Pons (tissue), 1 donor: ENCODE data around the gene RPL34.

Experiments
- DNase-seq: peaks from one replicate; pipeline ENCODE4 v3.0.0-alpha.2; 2016; ENCODE audit warnings: low spot score

The RPL34 gene

DNA sequence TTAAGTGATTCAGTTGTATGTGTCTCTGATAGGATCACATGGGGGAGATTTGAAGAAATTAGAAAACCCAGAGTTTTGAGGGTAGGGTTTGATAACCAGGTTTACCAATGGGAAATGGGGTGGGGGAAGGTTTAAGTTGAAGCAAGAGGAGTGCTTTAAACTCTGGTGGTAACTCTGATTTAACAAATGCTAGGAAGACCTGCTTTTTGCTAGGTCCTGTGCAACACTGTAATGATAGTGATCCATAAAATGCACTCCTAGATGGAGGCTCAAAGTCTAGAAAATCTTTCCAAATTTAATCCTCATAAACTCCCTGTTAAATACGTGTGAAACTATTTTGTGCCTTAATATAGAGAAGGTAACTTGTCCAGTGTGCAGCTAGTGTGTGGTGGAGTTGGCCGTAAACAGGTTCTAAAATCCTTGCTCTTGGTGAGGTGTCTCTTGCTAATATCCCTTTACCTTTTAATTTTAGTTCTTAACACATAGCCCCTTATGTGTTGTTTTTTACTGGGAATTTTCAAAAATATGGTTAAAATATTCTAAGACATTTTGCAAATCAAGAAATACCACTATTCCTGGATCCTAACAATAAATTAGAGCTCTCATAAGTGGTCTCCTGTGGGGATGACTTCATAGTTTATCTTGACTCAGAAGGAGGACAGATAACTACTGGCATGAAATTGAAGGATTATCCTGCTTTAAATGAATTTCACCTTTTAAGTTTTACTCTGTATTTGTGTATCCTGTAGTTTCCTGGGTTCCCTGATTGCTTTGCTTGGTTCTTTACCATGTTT, 4.1 kb downstream of the RPL34 start:
- DNase-seq: no peak

DNA sequence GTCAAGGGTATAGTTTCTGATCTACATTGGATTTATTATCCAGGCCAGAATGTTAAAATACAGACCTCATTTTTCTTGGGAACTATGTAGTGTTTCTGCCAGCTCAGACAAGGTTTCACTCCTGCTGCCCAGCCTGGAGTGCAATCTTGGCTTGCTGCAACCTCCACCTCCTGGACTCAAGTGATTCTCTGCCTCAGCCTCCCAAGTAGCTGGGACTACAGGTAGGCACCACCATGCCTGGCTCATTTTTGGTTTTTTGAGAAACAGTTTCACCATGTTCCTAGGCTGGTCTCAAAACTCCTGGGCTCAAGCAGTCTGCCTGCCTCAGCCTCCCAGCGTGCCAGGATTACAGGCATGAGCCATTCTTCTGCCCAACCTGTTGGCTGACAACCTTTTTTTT, 5.7 kb downstream of the RPL34 start:
- no peak for DNase-seq

GRCh38 chr4:108628411-108628810, 8.0 kb downstream of the RPL34 start:
- DNase-seq: no peak

DNA sequence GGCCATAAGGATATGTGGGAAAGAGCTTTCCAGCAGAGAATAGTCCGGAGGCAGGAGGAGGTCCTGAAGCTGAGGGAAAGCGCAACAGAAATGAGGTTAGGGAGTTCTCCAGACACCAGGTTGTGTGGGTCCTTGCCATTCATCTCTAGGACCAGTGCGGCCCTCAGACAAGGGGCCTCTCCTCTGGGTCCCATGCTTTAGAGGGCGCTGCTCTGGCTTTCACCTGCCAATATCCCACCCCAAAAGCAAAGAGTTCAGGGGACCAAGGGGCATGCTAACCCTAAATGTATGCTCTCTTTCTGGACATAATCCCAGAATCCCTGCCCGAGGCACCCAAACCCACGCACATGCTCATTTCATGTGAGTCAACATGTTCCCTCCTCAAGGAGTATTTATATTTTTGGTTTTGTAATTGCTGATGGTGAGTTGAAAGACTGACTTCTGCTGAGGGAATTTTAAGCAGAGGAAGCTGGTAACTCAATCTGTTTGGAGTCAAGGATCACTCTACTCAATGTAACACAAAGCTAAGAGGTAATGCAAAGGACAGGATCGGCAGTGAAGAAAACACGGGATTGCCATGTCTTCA, 14.8 kb downstream of the RPL34 start:
- DNase-seq: no peak

DNA sequence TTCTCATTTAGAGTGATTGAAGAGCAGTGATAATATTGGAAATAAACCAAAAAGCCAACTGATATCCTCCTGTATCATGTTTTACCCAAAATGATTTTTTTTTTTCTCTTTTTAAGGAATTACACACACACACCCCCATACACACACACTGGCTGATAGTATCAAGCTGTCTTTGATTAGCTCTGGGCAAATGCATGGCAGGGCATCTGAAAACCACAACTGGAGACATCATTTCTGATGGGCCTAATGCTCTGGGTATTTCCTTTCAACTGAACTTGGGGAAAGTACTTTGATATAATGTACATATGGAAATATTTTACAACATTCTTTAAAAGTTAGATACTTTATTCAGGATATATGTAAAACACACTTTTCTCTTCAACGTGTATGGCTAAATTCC, 15.9 kb downstream of the RPL34 start:
- DNase-seq: no peak

GRCh38 chr4:108637856-108638255, 17.5 kb downstream of the RPL34 start:
- DNase-seq: no peak

DNA sequence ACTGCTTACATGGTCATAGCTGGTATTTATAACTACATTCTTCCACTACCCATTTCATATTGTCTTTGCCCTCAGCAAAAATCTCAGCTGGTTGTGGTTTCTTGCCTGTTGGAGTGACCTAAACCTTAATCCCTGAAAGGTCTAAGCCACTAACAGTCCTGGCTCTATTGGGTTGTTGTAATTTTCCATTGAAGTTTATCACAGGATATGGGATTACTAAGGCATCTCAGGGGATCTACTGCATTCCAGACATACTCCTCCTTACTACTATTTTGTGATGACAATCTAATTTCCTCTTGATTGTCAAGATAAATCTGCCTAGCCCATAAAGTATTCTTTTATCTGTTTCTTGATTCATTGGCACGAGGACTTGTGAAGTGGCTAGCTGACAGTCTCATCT, 23.9 kb downstream of the RPL34 start:
- DNase-seq: no peak

DNA sequence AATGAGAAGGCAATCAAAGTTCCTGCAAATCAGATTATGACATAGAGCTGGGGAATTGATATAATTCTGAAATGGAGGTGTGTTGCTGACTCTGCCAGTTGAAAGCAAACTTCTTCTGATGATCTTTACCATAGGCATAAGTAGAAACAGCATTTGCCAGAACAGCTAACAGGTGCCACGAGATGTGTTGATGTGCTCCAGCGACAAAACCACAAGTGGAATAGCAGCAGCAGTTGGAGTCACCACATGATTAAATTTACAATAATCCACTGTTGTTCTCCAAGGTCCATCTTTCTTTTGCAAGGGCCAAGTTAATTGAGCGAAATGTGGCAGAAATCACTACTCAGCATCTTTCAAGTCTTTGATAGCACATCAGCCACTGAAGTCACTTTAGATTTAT, 26.3 kb downstream of the RPL34 start:
- DNase-seq: no peak

DNA sequence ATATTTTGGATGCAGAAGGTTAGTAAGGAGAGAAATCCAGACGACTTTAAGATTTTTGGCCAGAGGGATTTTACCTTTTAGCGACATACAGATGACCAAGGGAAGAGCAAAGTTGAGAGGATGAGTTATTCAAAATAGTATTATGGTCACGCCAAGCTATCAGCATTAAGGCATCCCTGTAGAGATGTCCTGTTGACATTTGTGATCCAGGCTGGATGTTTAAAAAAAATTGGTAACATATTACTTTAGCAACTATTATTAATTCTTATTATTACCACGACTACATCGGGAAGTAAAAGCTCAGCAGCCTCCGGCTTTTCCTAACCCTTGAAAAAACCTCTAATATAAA, 29.5 kb downstream of the RPL34 start:
- no peak for DNase-seq

- peak; percentile 98 for DNase-seq
These were observed 30.0 kb downstream of the RPL34 start, which contains the start of gene OSTC for GRCh38 chr4:108650212-108651013. Gene OSTC, plus strand, starts transcription at chr4:108650599. Its CDS starts 57 bp downstream, at chr4:108650656.

- DNase-seq: no peak
These were observed 30.8 kb downstream of the RPL34 start for GRCh38 chr4:108651014-108651791.

DNA sequence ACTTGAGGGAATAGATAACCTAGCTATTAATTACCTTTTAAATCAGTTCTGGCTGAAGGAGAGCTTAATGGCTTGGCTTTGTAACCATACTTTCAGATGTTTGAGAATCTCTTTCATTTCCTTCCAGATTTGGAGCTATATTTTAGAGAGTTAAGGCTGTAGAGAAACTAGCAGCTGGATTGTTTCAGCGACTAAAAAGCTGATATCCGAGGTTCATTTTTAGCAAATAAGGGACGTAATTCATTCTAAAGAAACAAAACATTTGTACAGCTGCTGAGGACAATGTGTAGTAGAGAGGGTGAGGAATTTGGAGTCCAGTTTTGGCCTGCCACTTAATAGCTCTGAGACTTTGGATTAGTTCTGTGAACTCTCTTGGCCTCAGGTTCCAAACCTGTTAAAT, 42.3 kb downstream of the RPL34 start:
- no peak for DNase-seq

GRCh38 chr4:108674356-108674977, 54.1 kb downstream of the RPL34 start:
- no peak for DNase-seq
